SK-N-SH treated with all-trans-retinoic acid at 6 μM for 48 hours (cell line): ENCODE results near the gene ADCY9.

ENCODE experiments used
- ATAC-seq: fragments of 200-7000 bp; cut with Tn5 transposase; 3 replicates; pipeline ENCODE4 v1.9.1; 2020; ENCODE audit warnings: mild to moderate bottlenecking, moderate library complexity
- ARNTL ChIP-seq: fragments of 450-650 bp; formaldehyde crosslinking; IDR thresholded peaks from 2 replicates; pipeline ENCODE4 v1.5.0; 2020; ENCODE audit warnings: low read depth, mild to moderate bottlenecking, moderate library complexity, borderline replicate concordance
- CREB5 ChIP-seq: fragments of 250-450 bp; sonication (Bioruptor Pico); IDR thresholded peaks from 2 replicates; pipeline ENCODE4 v1.5.1; 2020; ENCODE audit warnings: low read depth, mild to moderate bottlenecking, moderate library complexity
- CSDC2 ChIP-seq: fragments of 250-450 bp; sonication (Bioruptor Pico); IDR thresholded peaks from 2 replicates; pipeline ENCODE4 v1.5.0; 2020; ENCODE audit warnings: mild to moderate bottlenecking, moderate library complexity
- CSRNP3 ChIP-seq: fragments of 250-450 bp; sonication (Bioruptor Pico); IDR thresholded peaks from 2 replicates; pipeline ENCODE4 v1.5.1; 2021; ENCODE audit warnings: mild to moderate bottlenecking, moderate library complexity
- GLIS3 ChIP-seq: fragments of 250-450 bp; sonication (Bioruptor Pico); IDR thresholded peaks from 2 replicates; pipeline ENCODE4 v1.5.0; 2020; ENCODE audit warnings: mild to moderate bottlenecking, moderate library complexity
- ISL1 ChIP-seq: fragments of 250-450 bp; sonication (Bioruptor Pico); IDR thresholded peaks from 2 replicates; pipeline ENCODE4 v2.1.2; 2022; ENCODE audit warnings: mild to moderate bottlenecking, moderate library complexity
- OSR1 ChIP-seq: fragments of 250-450 bp; sonication (Bioruptor Pico); IDR thresholded peaks from 2 replicates; pipeline ENCODE4 v1.8.0; 2022; ENCODE audit warnings: moderate library complexity, mild to moderate bottlenecking, inconsistent platforms
- PATZ1 ChIP-seq: fragments of 250-450 bp; sonication (Bioruptor Pico); IDR thresholded peaks from 2 replicates; pipeline ENCODE4 v1.8.0; 2020; ENCODE audit warnings: mild to moderate bottlenecking, moderate library complexity, borderline replicate concordance
- POU6F1 ChIP-seq: fragments of 250-450 bp; sonication (Bioruptor Pico); IDR thresholded peaks from 2 replicates; pipeline ENCODE4 v1.8.0; 2021; ENCODE audit warnings: low read depth, mild to moderate bottlenecking, moderate library complexity, borderline replicate concordance
- PPARA ChIP-seq: fragments of 250-450 bp; sonication (Bioruptor Pico); IDR thresholded peaks from 2 replicates; pipeline ENCODE4 v1.5.0; 2020; ENCODE audit warnings: mild to moderate bottlenecking, borderline replicate concordance
- RARB ChIP-seq: fragments of 250-450 bp; sonication (Bioruptor Pico); IDR thresholded peaks from 2 replicates; pipeline ENCODE4 v1.8.0; 2021; ENCODE audit warnings: mild to moderate bottlenecking, moderate library complexity
- TOX ChIP-seq: fragments of 250-450 bp; sonication (Bioruptor Pico); IDR thresholded peaks from 2 replicates; pipeline ENCODE4 v1.8.0; 2021; ENCODE audit warnings: mild to moderate bottlenecking, moderate library complexity, borderline replicate concordance
- TSHZ2 ChIP-seq: fragments of 250-450 bp; sonication (Bioruptor Pico); IDR thresholded peaks from 2 replicates; pipeline ENCODE4 v1.5.0; 2020; ENCODE audit warnings: mild to moderate bottlenecking, moderate library complexity
- ZFP3 ChIP-seq: fragments of 250-450 bp; sonication (Bioruptor Pico); IDR thresholded peaks from 2 replicates; pipeline ENCODE4 v1.5.0; 2020; ENCODE audit warnings: mild to moderate bottlenecking, moderate library complexity
- ZFP30 ChIP-seq: fragments of 450-650 bp; formaldehyde crosslinking; IDR thresholded peaks from 2 replicates; pipeline ENCODE4 v1.5.0; 2022; ENCODE audit warnings: mild to moderate bottlenecking, moderate library complexity
- ZNF565 ChIP-seq: fragments of 450-650 bp; formaldehyde crosslinking; conservative IDR thresholded peaks from 2 replicates; pipeline ENCODE4 v1.5.0; 2020; ENCODE audit warnings: low read depth, mild to moderate bottlenecking, moderate library complexity
- ZNF70 ChIP-seq: fragments of 450-650 bp; formaldehyde crosslinking; IDR thresholded peaks from 2 replicates; pipeline ENCODE4 v1.5.0; 2020; ENCODE audit warnings: mild to moderate bottlenecking, moderate library complexity
- ZNF8 ChIP-seq: fragments of 450-650 bp; formaldehyde crosslinking; IDR thresholded peaks from 2 replicates; pipeline ENCODE4 v1.5.0; 2020; ENCODE audit warnings: mild to moderate bottlenecking, moderate library complexity

ADCY9 gene

GRCh38 chr16:3979070-3979469, 137.2 kb downstream of the ADCY9 start:
- TF ChIP-seq PPARA = no peak
- no peak for TF ChIP-seq GLIS3
- TF ChIP-seq OSR1 = no peak
- no peak for TF ChIP-seq ZNF565 (CRISPR knock-in tag)
- ATAC-seq = no peak

GRCh38 chr16:3977376-3977775, 138.9 kb downstream of the ADCY9 start:
- ATAC-seq = no peak

GRCh38 chr16:3974751-3975150, 141.5 kb downstream of the ADCY9 start:
- ATAC-seq = no peak
- TF ChIP-seq ZFP30 = no peak
- TF ChIP-seq OSR1 = no peak
- TF ChIP-seq RARB (CRISPR knock-in tag) = no peak
- no peak for TF ChIP-seq ZFP3 (CRISPR knock-in tag)
- TF ChIP-seq PATZ1 = no peak
- no peak for TF ChIP-seq ISL1 (CRISPR knock-in tag)
- TF ChIP-seq PPARA = no peak
- no peak for TF ChIP-seq TOX (CRISPR knock-in tag)
- TF ChIP-seq CREB5 (CRISPR knock-in tag) = no peak
- no peak for TF ChIP-seq CSRNP3 (CRISPR knock-in tag)
- TF ChIP-seq ZNF8 = no peak

More at GRCh38 chr16:3977376-3977775, 138.9 kb downstream of the ADCY9 start:
- no peak for TF ChIP-seq CSRNP3 (CRISPR knock-in tag)
- TF ChIP-seq ZNF565 (CRISPR knock-in tag) = no peak
- no peak for TF ChIP-seq POU6F1
- no peak for TF ChIP-seq CREB5 (CRISPR knock-in tag)
- no peak for TF ChIP-seq ARNTL (CRISPR knock-in tag)
- TF ChIP-seq PPARA = no peak
- no peak for TF ChIP-seq CSDC2 (CRISPR knock-in tag)
- no peak for TF ChIP-seq ZNF70 (CRISPR knock-in tag)
- no peak for TF ChIP-seq GLIS3
- TF ChIP-seq TSHZ2 (CRISPR knock-in tag) = no peak
- TF ChIP-seq ISL1 (CRISPR knock-in tag) = no peak
